GM12878 (cell line): ENCODE results near the gene CDKN2B. TPM values are rescaled to one million over a fixed set of nuclear protein-coding genes. Genes with fewer than 3 reads are reported as not detected.

ENCODE experiments used
- ATAC-seq: fragments of 200-7000 bp; cut with Tn5 transposase; 3 replicates; pipeline ENCODE4 v1.9.1; 2020; ENCODE audit warnings: mild to moderate bottlenecking, moderate library complexity
- BruUV-seq: library from RNA; stranded (reverse); fragments of 400-500 nt; replicated peaks from 2 replicates; lab custom pipeline; 2021; lab: Mats Ljungman, UMichigan
- CTCF ChIA-PET: fragments of 300-600 bp; sonication (Branson Sonifier 250); formaldehyde crosslinking; extraction: SDS; loops from one replicate; lab custom pipeline; 2021; ENCODE audit warnings: inconsistent platforms; lab: Yijun Ruan, JAX
- POLR2A ChIA-PET: fragments of 350-600 bp; formaldehyde crosslinking; extraction: SDS; loops from one replicate; lab custom pipeline; 2021; ENCODE audit warnings: inconsistent platforms; lab: Charles Lee
- RAD21 ChIA-PET: fragments of 300-600 bp; sonication (Branson Sonifier 250); formaldehyde crosslinking; loops from one replicate; lab custom pipeline; 2023; ENCODE audit warnings: antibody characterized with exemption; ENCODE audit not compliant: unreplicated experiment; lab: Charles Lee
- SMC1A ChIA-PET: fragments of 300-600 bp; sonication (Branson Sonifier 250); formaldehyde crosslinking; loops from one replicate; lab custom pipeline; 2023; ENCODE audit not compliant: unreplicated experiment, uncharacterized antibody; lab: Charles Lee
- DNase-seq: peaks from one replicate; pipeline ENCODE4 v3.0.0-alpha.2; 2011; ENCODE audit warnings: low read depth, low spot score
- FAIRE-seq: peaks from 3 replicates; lab custom pipeline; 2011; peaks lifted over from hg19 to GRCh38; lab: Jason Lieb, UNC
- H2AFZ ChIP-seq: 2 replicates; pipeline ENCODE4 v1.6.0; 2011; ENCODE audit warnings: low read depth, low read length, control low read depth; ENCODE audit not compliant: control insufficient read depth
- H3K27ac ChIP-seq: 2 replicates; pipeline ENCODE4 v1.5.1; 2011; ENCODE audit warnings: control low read depth; ENCODE audit not compliant: control insufficient read depth, insufficient read depth
- H3K27me3 ChIP-seq, 2 experiments: replicated peaks in 1 of 2; 2 replicates each; pipeline versions ENCODE4 v1.6.0 to v1.6.1; 2011; ENCODE audit warnings: low read length in 1 of 2; ENCODE audit not compliant: control insufficient read depth in 2 of 2, insufficient read depth in 2 of 2
- H3K36me3 ChIP-seq, 2 experiments: 2 replicates each; pipeline ENCODE4 v1.5.1; 2011; ENCODE audit warnings: low read length in 1 of 2; ENCODE audit not compliant: control insufficient read depth in 2 of 2, insufficient read depth in 2 of 2
- H3K4me1 ChIP-seq: 2 replicates; pipeline ENCODE4 v1.6.1; 2011; ENCODE audit warnings: mild to moderate bottlenecking, low read length, moderate library complexity, mixed read lengths; ENCODE audit not compliant: control insufficient read depth, insufficient read depth
- H3K4me2 ChIP-seq: 2 replicates; pipeline ENCODE4 v1.6.0; 2011; ENCODE audit warnings: control low read depth; ENCODE audit not compliant: control insufficient read depth, insufficient read depth
- H3K4me3 ChIP-seq: fragments of 200-600 bp; sonication (generic); 2 replicates; pipeline ENCODE4 v1.5.1; 2016
- H3K79me2 ChIP-seq: 2 replicates; pipeline ENCODE4 v1.6.0; 2011; ENCODE audit warnings: low read length; ENCODE audit not compliant: control insufficient read depth, insufficient read depth
- H3K9ac ChIP-seq: 2 replicates; pipeline ENCODE4 v1.8.0; 2011; ENCODE audit warnings: low read length, control low read depth, mixed read lengths; ENCODE audit not compliant: control insufficient read depth, insufficient read depth
- H3K9me3 ChIP-seq: replicated peaks from 3 replicates; pipeline ENCODE4 v1.5.1; 2011; ENCODE audit warnings: mild to moderate bottlenecking, low read length; ENCODE audit not compliant: control insufficient read depth, insufficient read depth
- H4K20me1 ChIP-seq: 2 replicates; pipeline ENCODE4 v1.6.0; 2011; ENCODE audit not compliant: control insufficient read depth, insufficient read depth
- ASH2L ChIP-seq: fragments of 300-600, 200-600 bp; sonication (generic); IDR thresholded peaks from 2 replicates; pipeline ENCODE4 v1.6.1; 2017; ENCODE audit warnings: low read depth, mild to moderate bottlenecking, borderline replicate concordance
- CREM ChIP-seq: IDR thresholded peaks from 2 replicates; pipeline ENCODE4 v1.6.1; 2014; ENCODE audit warnings: antibody characterized with exemption, low read depth
- HCFC1 ChIP-seq: fragments of 150-350 bp; IDR thresholded peaks from 2 replicates; pipeline ENCODE4 v1.6.1; 2014; ENCODE audit warnings: low read length
- RELA ChIP-seq: fragments of 450-650 bp; IDR thresholded peaks from 2 replicates; pipeline ENCODE4 v1.8.0; 2014; ENCODE audit warnings: borderline replicate concordance; ENCODE audit not compliant: partially characterized antibody
- RUNX3 ChIP-seq: IDR thresholded peaks from 2 replicates; pipeline ENCODE4 v1.6.1; 2012; ENCODE audit warnings: low read length, inconsistent platforms
- SREBF2 ChIP-seq: IDR thresholded peaks from 2 replicates; pipeline ENCODE4 v1.6.1; 2012; ENCODE audit warnings: mild to moderate bottlenecking, low read length
- ZBED1 ChIP-seq: IDR thresholded peaks from 2 replicates; pipeline ENCODE4 v1.6.1; 2016; ENCODE audit warnings: borderline replicate concordance
- ZNF274 ChIP-seq: IDR thresholded peaks from one replicate; pipeline ENCODE4 v1.8.0; 2011; ENCODE audit not compliant: insufficient read length, insufficient read depth
- WGBS: methylation state at CpG from one replicate; pipeline ENCODE4 v1.1.6; 2016; ENCODE audit warnings: low lambda C conversion rate; ENCODE audit not compliant: insufficient replicate concordance, insufficient coverage; ENCODE audit errors: missing lambda C conversion rate; 5-methylcytosine and 5-hydroxymethylcytosine counted together
- in situ Hi-C: fragments of 300-500 bp; cut with MboI; formaldehyde crosslinking; loops from 9 replicates; pipeline ENCODE4 v1.14.3; 2018; ENCODE audit warnings: mixed read lengths
- intact Hi-C: fragments of 100-400 bp; cut with micrococcal nuclease; formaldehyde crosslinking; loops from one replicate; pipeline ENCODE4 v1.14.2; 2022; ENCODE audit not compliant: unreplicated experiment
- polyA plus RNA-seq, 11 experiments: library from polyadenylated mRNA; depleted of rRNA in 4 of 11; unstranded in 6 of 11; stranded (reverse) in 5 of 11; fragments of >200 nt; fragmentation: Nextera tagmentation in 4 of 11; fragmentation: Illumina TruSeq in 1 of 11; extraction: Ambion mirVana in 4 of 11; extraction: Trizol in 1 of 11; gene quantifications; 1 replicate in 1 of 11; 2 replicates in 10 of 11; pipeline versions ENCODE4 v1.2.1 to v1.2.3, GENCODE V29; 2011 to 2016; ENCODE audit warnings: inconsistent platforms in 2 of 11, missing spikeins in 2 of 11, low read depth in 1 of 11
- total RNA-seq, 4 experiments: library from RNA; depleted of rRNA in 3 of 4; stranded (reverse); fragments of >200 nt in 3 of 4; fragmentation: Illumina TruSeq in 1 of 4; extraction: Trizol in 1 of 4; gene quantifications; 2 replicates each; pipeline versions ENCODE4 v1.2.1 to v1.2.3, GENCODE V29; 2013 to 2021
- TF ChIP-seq, protein P1 (sequence below): fragments of 450-650 bp; IDR thresholded peaks from 2 replicates; pipeline ENCODE4 v1.6.1; 2017; ENCODE audit warnings: mild to moderate bottlenecking, moderate library complexity
- TF ChIP-seq, protein P2 (sequence below): IDR thresholded peaks from 2 replicates; pipeline ENCODE4 v1.6.1; 2011; ENCODE audit warnings: mild to moderate bottlenecking, low read depth, low read length, moderate library complexity; ENCODE audit not compliant: insufficient replicate concordance
- TF ChIP-seq, protein P3 (sequence below): fragments of 450-650 bp; IDR thresholded peaks from 2 replicates; pipeline ENCODE4 v1.6.1; 2016; ENCODE audit warnings: mild to moderate bottlenecking, moderate library complexity, borderline replicate concordance
- TF ChIP-seq, protein P4 (sequence below): fragments of 450-650 bp; IDR thresholded peaks from 2 replicates; pipeline ENCODE4 v1.6.1; 2016; ENCODE audit warnings: mild to moderate bottlenecking

CDKN2B gene
- total and polyA plus RNA-seq, 10 of the 15 experiments (the other 5 are each of a cell fraction or from before 2014, with no cell fraction given), result 0.03 to 0.47 (median 0.08) TPM; not detected in 1

DNA sequence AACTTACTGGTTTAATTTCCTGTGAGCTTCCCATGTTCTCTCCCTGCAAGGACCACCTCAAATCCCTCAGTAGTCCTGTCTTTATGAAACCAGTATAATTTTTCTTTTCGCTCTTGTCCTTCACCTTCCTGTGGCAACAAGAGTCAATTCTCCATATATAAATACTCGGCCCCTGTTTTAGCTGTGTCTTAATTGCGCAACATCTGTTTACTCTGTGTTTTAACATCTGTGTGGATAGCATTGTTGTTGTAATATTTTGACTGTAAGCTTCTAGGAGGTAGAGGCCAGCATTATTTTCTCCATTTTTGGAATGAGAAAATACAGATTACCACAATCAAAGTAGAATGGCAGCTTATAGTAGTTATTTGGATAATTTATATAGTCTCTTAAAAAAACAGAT lies 30.2 kb upstream of the CDKN2B start:
- RAD21 ChIA-PET, result interaction anchor here (0.8 to 6.9 kb wide), 5 partner anchors 12 to 413 kb away, joined by 3 to 59 read pairs (median 3); no protein-coding TSS in a partner anchor
- Histone ChIP-seq H3K4me1 (no peaks in the 10 kb centered on the region), H3K9me3 (no peaks in the 10 kb centered on the region)
- intact Hi-C loops, result loop anchor here (10.0 kb wide), 1 partner anchor 196 kb away; no protein-coding TSS in a partner anchor
- 97% methylated on average over 3 of the region's 3 CpGs for WGBS
- TF ChIP-seq HCFC1 (no peak), ZBED1 (no peak), CREM (no peak), ASH2L (no peak), RELA (no peak), ZNF274 (no peak), RUNX3 (no peak), SREBF2 (no peak)
- TF ChIP-seq, protein P1, sequence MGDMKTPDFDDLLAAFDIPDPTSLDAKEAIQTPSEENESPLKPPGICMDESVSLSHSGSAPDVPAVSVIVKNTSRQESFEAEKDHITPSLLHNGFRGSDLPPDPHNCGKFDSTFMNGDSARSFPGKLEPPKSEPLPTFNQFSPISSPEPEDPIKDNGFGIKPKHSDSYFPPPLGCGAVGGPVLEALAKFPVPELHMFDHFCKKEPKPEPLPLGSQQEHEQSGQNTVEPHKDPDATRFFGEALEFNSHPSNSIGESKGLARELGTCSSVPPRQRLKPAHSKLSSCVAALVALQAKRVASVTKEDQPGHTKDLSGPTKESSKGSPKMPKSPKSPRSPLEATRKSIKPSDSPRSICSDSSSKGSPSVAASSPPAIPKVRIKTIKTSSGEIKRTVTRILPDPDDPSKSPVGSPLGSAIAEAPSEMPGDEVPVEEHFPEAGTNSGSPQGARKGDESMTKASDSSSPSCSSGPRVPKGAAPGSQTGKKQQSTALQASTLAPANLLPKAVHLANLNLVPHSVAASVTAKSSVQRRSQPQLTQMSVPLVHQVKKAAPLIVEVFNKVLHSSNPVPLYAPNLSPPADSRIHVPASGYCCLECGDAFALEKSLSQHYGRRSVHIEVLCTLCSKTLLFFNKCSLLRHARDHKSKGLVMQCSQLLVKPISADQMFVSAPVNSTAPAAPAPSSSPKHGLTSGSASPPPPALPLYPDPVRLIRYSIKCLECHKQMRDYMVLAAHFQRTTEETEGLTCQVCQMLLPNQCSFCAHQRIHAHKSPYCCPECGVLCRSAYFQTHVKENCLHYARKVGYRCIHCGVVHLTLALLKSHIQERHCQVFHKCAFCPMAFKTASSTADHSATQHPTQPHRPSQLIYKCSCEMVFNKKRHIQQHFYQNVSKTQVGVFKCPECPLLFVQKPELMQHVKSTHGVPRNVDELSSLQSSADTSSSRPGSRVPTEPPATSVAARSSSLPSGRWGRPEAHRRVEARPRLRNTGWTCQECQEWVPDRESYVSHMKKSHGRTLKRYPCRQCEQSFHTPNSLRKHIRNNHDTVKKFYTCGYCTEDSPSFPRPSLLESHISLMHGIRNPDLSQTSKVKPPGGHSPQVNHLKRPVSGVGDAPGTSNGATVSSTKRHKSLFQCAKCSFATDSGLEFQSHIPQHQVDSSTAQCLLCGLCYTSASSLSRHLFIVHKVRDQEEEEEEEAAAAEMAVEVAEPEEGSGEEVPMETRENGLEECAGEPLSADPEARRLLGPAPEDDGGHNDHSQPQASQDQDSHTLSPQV, result no peak
- TF ChIP-seq, protein P2, sequence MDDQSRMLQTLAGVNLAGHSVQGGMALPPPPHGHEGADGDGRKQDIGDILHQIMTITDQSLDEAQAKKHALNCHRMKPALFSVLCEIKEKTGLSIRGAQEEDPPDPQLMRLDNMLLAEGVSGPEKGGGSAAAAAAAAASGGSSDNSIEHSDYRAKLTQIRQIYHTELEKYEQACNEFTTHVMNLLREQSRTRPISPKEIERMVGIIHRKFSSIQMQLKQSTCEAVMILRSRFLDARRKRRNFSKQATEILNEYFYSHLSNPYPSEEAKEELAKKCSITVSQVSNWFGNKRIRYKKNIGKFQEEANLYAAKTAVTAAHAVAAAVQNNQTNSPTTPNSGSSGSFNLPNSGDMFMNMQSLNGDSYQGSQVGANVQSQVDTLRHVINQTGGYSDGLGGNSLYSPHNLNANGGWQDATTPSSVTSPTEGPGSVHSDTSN, result no peak
- TF ChIP-seq, protein P3, sequence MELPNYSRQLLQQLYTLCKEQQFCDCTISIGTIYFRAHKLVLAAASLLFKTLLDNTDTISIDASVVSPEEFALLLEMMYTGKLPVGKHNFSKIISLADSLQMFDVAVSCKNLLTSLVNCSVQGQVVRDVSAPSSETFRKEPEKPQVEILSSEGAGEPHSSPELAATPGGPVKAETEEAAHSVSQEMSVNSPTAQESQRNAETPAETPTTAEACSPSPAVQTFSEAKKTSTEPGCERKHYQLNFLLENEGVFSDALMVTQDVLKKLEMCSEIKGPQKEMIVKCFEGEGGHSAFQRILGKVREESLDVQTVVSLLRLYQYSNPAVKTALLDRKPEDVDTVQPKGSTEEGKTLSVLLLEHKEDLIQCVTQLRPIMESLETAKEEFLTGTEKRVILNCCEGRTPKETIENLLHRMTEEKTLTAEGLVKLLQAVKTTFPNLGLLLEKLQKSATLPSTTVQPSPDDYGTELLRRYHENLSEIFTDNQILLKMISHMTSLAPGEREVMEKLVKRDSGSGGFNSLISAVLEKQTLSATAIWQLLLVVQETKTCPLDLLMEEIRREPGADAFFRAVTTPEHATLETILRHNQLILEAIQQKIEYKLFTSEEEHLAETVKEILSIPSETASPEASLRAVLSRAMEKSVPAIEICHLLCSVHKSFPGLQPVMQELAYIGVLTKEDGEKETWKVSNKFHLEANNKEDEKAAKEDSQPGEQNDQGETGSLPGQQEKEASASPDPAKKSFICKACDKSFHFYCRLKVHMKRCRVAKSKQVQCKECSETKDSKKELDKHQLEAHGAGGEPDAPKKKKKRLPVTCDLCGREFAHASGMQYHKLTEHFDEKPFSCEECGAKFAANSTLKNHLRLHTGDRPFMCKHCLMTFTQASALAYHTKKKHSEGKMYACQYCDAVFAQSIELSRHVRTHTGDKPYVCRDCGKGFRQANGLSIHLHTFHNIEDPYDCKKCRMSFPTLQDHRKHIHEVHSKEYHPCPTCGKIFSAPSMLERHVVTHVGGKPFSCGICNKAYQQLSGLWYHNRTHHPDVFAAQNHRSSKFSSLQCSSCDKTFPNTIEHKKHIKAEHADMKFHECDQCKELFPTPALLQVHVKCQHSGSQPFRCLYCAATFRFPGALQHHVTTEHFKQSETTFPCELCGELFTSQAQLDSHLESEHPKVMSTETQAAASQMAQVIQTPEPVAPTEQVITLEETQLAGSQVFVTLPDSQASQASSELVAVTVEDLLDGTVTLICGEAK, result no peak
- TF ChIP-seq, protein P4, sequence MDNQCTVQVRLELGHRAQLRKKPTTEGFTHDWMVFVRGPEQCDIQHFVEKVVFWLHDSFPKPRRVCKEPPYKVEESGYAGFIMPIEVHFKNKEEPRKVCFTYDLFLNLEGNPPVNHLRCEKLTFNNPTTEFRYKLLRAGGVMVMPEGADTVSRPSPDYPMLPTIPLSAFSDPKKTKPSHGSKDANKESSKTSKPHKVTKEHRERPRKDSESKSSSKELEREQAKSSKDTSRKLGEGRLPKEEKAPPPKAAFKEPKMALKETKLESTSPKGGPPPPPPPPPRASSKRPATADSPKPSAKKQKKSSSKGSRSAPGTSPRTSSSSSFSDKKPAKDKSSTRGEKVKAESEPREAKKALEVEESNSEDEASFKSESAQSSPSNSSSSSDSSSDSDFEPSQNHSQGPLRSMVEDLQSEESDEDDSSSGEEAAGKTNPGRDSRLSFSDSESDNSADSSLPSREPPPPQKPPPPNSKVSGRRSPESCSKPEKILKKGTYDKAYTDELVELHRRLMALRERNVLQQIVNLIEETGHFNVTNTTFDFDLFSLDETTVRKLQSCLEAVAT, result no peak
- TF ChIP-seq, all 136 proteins: peak for 0
- Histone ChIP-seq H4K20me1 (no peaks in the 10 kb centered on the region), H3K4me2 (no peak overlapping the region), H3K27me3 (no peaks in the 10 kb centered on the region; a peak in 1 of 4 replicates), H3K36me3 (no peaks in the 10 kb centered on the region), H2AFZ (no peak overlapping the region), H3K4me3 (no peak overlapping the region), H3K27ac (no peak overlapping the region), H3K9ac (no peak overlapping the region), H3K79me2 (no peaks in the 10 kb centered on the region)
- ATAC-seq (no peak), FAIRE-seq (no peak), DNase-seq (no peak)
- BruUV-seq, result no TSS peak
- in situ Hi-C loops, result loop anchor here (5.0 kb wide), 1 partner anchor 227 kb away; no protein-coding TSS in a partner anchor
- CTCF ChIA-PET, result interaction anchor here (1.0 to 9.7 kb wide), 9 partner anchors 10 to 228 kb away, joined by 3 to 182 read pairs (median 4); partner anchors contain the start of gene CDKN2B
- SMC1A ChIA-PET, result interaction anchor here (0.7 to 5.2 kb wide), 12 partner anchors 8 to 230 kb away, joined by 3 to 56 read pairs (median 4); partner anchors contain the start of gene CDKN2B
- POLR2A ChIA-PET, result no interaction called here
